SU-DHL-6 (cell line): ENCODE measurements around the gene ABLIM1.

Experiments used
- H2AFZ ChIP-seq: fragments of 200-600 bp; sonication (generic); 2 replicates; pipeline ENCODE4 v1.6.1; 2014; ENCODE audit warnings: low read depth, mild to moderate bottlenecking, moderate library complexity, mixed read lengths, antibody characterized with exemption, low read length; ENCODE audit not compliant: severe bottlenecking
- H3F3A ChIP-seq: fragments of 200-600 bp; shearing (Covaris generic); 2 replicates; pipeline ENCODE4 v1.6.0; 2016; ENCODE audit warnings: antibody characterized with exemption, mild to moderate bottlenecking; ENCODE audit not compliant: insufficient read depth
- H3K27ac ChIP-seq: fragments of 200-600 bp; sonication (generic); 2 replicates; pipeline ENCODE4 v1.5.1; 2016; ENCODE audit warnings: low read depth, mild to moderate bottlenecking, low read length, moderate library complexity, mixed read lengths
- H3K27me3 ChIP-seq: fragments of 200-600 bp; sonication (generic), shearing (Covaris generic); 2 replicates; pipeline ENCODE4 v1.6.0; 2014; ENCODE audit warnings: mild to moderate bottlenecking, low read length
- H3K36me3 ChIP-seq: fragments of 200-600 bp; sonication (generic); 2 replicates; pipeline ENCODE4 v1.6.1; 2014; ENCODE audit warnings: mild to moderate bottlenecking, low read length, mixed read lengths
- H3K4me2 ChIP-seq: fragments of 300-600, 200-600 bp; shearing (Covaris generic), sonication (generic); 2 replicates; pipeline ENCODE4 v1.6.0; 2014; ENCODE audit warnings: low read length, low read depth, mild to moderate bottlenecking; ENCODE audit not compliant: poor library complexity, severe bottlenecking
- H3K4me3 ChIP-seq: fragments of 200-600 bp; sonication (generic); 2 replicates; pipeline ENCODE4 v1.5.1; 2014; ENCODE audit warnings: antibody characterized with exemption, low read length, mild to moderate bottlenecking, mixed read lengths; ENCODE audit not compliant: insufficient read depth, poor library complexity, severe bottlenecking
- H3K79me2 ChIP-seq: fragments of 200-600 bp; sonication (generic); 2 replicates; pipeline ENCODE4 v1.6.1; 2014; ENCODE audit warnings: mild to moderate bottlenecking, low read length, moderate library complexity; ENCODE audit not compliant: insufficient read depth
- H3K9ac ChIP-seq: fragments of 200-600 bp; sonication (generic); 2 replicates; pipeline ENCODE4 v1.7.0; 2014; ENCODE audit warnings: mild to moderate bottlenecking, low read length
- H3K9me2 ChIP-seq: fragments of 200-600 bp; sonication (generic); replicated peaks from 2 replicates; pipeline ENCODE4 v1.6.1; 2014; ENCODE audit warnings: low read length; ENCODE audit not compliant: insufficient read depth
- H3K9me3 ChIP-seq: fragments of 200-600 bp; sonication (generic); 2 replicates; pipeline ENCODE4 v1.6.1; 2014; ENCODE audit warnings: low read length, mixed read lengths; ENCODE audit not compliant: insufficient read depth
- H4K20me1 ChIP-seq: fragments of 200-600 bp; sonication (generic); 2 replicates; pipeline ENCODE4 v1.6.1; 2014; ENCODE audit warnings: low read depth, mild to moderate bottlenecking, antibody characterized with exemption, low read length, moderate library complexity, mixed read lengths
- CTCF ChIP-seq: fragments of 200-600 bp; sonication (generic); IDR thresholded peaks from one replicate; pipeline ENCODE4 v1.5.1; 2017; ENCODE audit warnings: antibody characterized with exemption, mild to moderate bottlenecking, low read length, moderate library complexity; ENCODE audit not compliant: insufficient read depth, poor library complexity, severe bottlenecking
- EZH2phosphoT487 ChIP-seq: fragments of 200-600 bp; sonication (generic), shearing (Covaris generic); conservative IDR thresholded peaks from 2 replicates; pipeline ENCODE4 v1.6.1; 2018; ENCODE audit warnings: mild to moderate bottlenecking, antibody characterized with exemption, low read length, moderate library complexity, mixed read lengths

Gene ABLIM1

GRCh38 chr10:114472877-114473253, 185.2 kb downstream of the ABLIM1 start:
- TF ChIP-seq CTCF: no peak
- no peak for TF ChIP-seq EZH2phosphoT487
- Histone ChIP-seq H3K4me3 (no peak overlapping the region), H3K79me2 (no peaks in the 10 kb centered on the region), H3K9me3 (no peaks in the 10 kb centered on the region), H4K20me1 (no peaks in the 10 kb centered on the region), H3K9ac (no peak overlapping the region), H3K27me3 (no peaks in the 10 kb centered on the region), H3K36me3 (no peaks in the 10 kb centered on the region), H3F3A (0 out of 2 replicates have a peak, but pooled peaks cover 3% of the 10 kb centered on the region), H3K9me2 (no peaks in the 10 kb centered on the region), H3K4me2 (no peak overlapping the region), H3K27ac (peak overlapping the region; percentile 30; the same call in 1 of the 2 replicates), H2AFZ (no peak overlapping the region)

DNA sequence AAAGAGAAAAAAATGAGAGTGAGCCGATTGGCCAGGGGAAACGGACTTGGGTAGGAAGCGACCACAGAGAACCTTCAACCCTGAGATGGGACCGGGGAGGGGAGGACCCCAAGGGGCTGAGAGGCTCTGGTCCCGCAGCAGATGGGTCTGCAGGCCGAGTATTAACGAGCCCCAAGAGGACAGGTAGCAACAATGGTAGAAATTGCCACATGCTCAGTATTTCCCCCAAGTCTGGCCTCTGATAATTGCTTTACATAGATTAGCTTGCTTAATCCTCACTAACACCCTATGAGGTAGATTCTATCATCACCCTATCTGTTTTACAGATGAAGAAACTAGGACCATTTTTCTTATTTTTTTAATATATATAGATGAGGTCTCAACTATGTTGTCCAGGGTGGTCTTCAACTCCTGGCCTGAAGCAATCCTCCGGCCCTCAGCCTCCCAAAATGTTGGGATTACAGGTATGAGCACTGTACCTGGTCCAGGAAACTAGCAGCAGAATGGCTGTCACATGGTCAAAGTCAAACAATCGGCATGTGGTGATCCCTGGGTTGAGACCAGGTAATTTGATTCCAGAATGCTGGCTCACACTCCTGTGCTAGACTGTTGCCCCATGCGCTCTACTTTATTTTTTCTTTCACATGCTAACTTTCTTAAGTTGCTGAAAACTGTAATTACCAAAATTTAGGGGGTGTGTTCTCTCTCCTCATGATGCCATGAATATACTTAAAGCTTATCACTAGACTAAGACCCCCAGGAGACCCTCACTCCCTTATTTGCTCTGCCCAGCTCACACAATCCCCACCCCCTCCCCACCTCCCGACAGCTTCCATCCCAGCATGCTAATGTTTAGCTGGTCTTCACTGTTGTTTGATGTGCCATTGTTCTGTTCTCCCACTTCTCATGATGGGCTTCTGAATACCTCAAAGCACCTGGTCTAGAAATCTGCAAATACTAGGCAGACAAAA, 185.9 kb downstream of the ABLIM1 start:
- Histone ChIP-seq H3K27ac (peak overlapping the region; percentile 46; the same call in 1 of the 2 replicates), H3K36me3 (0 out of 2 replicates have a peak, but pooled peaks cover 2% of the 10 kb centered on the region), H3K4me2 (no peak overlapping the region), H4K20me1 (no peaks in the 10 kb centered on the region), H3K9me3 (no peaks in the 10 kb centered on the region), H3K27me3 (no peaks in the 10 kb centered on the region), H3F3A (0 out of 2 replicates have a peak, but pooled peaks cover 3% of the 10 kb centered on the region), H3K9me2 (no peaks in the 10 kb centered on the region), H3K79me2 (no peaks in the 10 kb centered on the region), H3K9ac (no peak overlapping the region), H3K4me3 (no peak overlapping the region), H2AFZ (no peak overlapping the region)
- TF ChIP-seq EZH2phosphoT487 (no peak), CTCF (no peak)

DNA sequence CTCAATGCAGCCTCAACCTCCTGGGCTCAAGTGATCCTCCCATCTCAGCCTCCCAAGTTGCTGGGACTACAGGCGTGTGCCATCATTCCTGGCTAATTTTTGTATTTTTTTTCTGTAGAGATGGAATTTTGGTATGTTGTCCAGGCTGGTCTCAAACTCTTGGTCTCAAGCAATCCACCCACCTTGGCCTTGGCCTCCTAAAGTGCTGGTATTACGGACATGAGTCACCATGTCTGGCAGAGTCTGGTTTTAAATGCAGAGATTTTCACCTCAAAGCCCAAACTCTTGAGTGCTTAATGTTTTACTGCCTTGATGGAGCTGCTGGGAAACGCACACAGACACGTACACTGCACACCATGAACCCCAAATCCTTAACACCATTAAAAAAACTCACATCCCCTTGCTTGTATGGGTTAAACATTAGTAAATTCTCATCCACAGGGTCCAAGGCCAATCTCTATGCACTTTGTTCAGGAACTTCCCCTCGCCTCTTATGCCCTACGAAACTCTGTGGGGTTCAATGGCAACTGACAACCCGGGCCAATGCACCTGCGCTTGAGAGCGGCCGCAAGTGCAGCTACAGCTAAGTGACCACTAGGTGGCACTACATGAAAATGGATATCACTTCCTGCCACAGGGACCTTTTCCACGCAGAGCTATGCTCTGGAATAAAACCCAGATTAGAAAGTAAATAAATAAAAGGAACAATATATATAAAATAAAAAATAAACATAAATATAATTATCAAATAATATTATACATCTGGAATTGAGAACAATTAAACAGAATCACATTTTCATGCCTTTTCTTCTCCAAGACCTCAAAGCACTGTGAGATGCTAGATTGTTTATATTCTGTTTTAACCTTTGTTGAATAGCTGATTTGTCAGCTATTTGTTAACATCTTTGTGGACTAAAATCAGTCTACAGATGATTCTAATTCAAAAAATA, 186.8 kb downstream of the ABLIM1 start:
- H3K4me3 ChIP-seq: no peak overlapping the region
- H3K9ac ChIP-seq: no peak overlapping the region
- 0 out of 2 replicates have a peak, but pooled peaks cover 3% of the 10 kb centered on the region for H3K36me3 ChIP-seq
- H3F3A ChIP-seq: 0 out of 2 replicates have a peak, but pooled peaks cover 3% of the 10 kb centered on the region
- H4K20me1 ChIP-seq: no peaks in the 10 kb centered on the region
- H3K79me2 ChIP-seq: no peaks in the 10 kb centered on the region
- peak overlapping the region; percentile 46; the same call in 1 of the 2 replicates for H3K27ac ChIP-seq
- H2AFZ ChIP-seq: no peak overlapping the region
- peak; percentile 95 for TF ChIP-seq CTCF
- no peak for TF ChIP-seq EZH2phosphoT487
- no peak overlapping the region for H3K4me2 ChIP-seq
- no peaks in the 10 kb centered on the region for H3K9me2 ChIP-seq
- H3K27me3 ChIP-seq: no peaks in the 10 kb centered on the region
- H3K9me3 ChIP-seq: no peaks in the 10 kb centered on the region
